HCT116 (cell line): ENCODE results near the gene PDIK1L. TPM values are rescaled to one million over a fixed set of nuclear protein-coding genes. Genes with fewer than 3 reads are reported as not detected.

Experiments used
- ATAC-seq: fragments of 200-7000 bp; cut with Tn5 transposase; 2 replicates; pipeline ENCODE4 v1.9.1; 2020; ENCODE audit warnings: mild to moderate bottlenecking, moderate library complexity
- BruUV-seq: library from RNA; stranded (reverse); fragments of 400-500 nt; replicated peaks from 2 replicates; lab custom pipeline; 2021; lab: Mats Ljungman, UMichigan
- CTCF ChIA-PET: fragments of 300-600 bp; sonication (Branson Sonifier 250); formaldehyde crosslinking; loops from one replicate; lab custom pipeline; 2021; ENCODE audit warnings: antibody characterized with exemption; lab: Charles Lee
- POLR2A ChIA-PET: fragments of 300-600, 350-600 bp; sonication (Branson Sonifier 250); formaldehyde crosslinking; loops from one replicate; lab custom pipeline; 2021; ENCODE audit warnings: antibody characterized with exemption; lab: Charles Lee
- RAD21 ChIA-PET, 2 experiments: fragments of 300-600 bp; sonication (Branson Sonifier 250); formaldehyde crosslinking; loops; one replicate each; lab custom pipeline; 2023; ENCODE audit warnings: low total read pairs in 2 of 2; ENCODE audit not compliant: uncharacterized antibody in 2 of 2, unreplicated experiment in 2 of 2, low non-redundant PET in 1 of 2; lab: Charles Lee
- DNase-seq: peaks from one replicate; pipeline ENCODE4 v3.0.0-alpha.2; 2010; ENCODE audit warnings: low read depth, low spot score
- H2AFZ ChIP-seq: fragments of 200-600 bp; shearing (Covaris generic), sonication (generic); 2 replicates; pipeline ENCODE4 v1.6.1; 2017; ENCODE audit warnings: low read depth, mixed run types, mixed read lengths, antibody characterized with exemption, low read length; ENCODE audit not compliant: poor library complexity, severe bottlenecking
- H3K27ac ChIP-seq: 2 replicates; pipeline ENCODE4 v1.5.1; 2012; ENCODE audit warnings: low read depth, low read length
- H3K27me3 ChIP-seq: fragments of 200-600 bp; sonication (generic); 2 replicates; pipeline ENCODE4 v1.6.1; 2016; ENCODE audit warnings: mixed run types, low read length, mixed read lengths; ENCODE audit not compliant: insufficient read depth
- H3K36me3 ChIP-seq, 2 experiments: fragments of 200-500 bp in 1 of 2; fragments of 200-600 bp in 1 of 2; sonication (Bioruptor generic) in 1 of 2; sonication (generic) in 1 of 2; 2 replicates each; pipeline versions ENCODE4 v1.5.1 to v1.6.1; 2014 to 2016; ENCODE audit warnings: low read length in 2 of 2, inconsistent platforms in 1 of 2, mixed read lengths in 1 of 2, mixed run types in 1 of 2; ENCODE audit not compliant: insufficient read depth in 2 of 2, control insufficient read depth in 1 of 2
- H3K4me1 ChIP-seq, 2 experiments: fragments of 200-600 bp in 1 of 2; sonication (generic) in 1 of 2; 2 replicates each; pipeline versions ENCODE4 v1.5.1 to v1.6.1; 2012 to 2017; ENCODE audit warnings: low read length in 2 of 2, inconsistent platforms in 1 of 2, mild to moderate bottlenecking in 1 of 2, mixed read lengths in 1 of 2, mixed run types in 1 of 2, moderate library complexity in 1 of 2; ENCODE audit not compliant: insufficient read depth in 2 of 2, control insufficient read depth in 1 of 2
- H3K4me2 ChIP-seq: fragments of 200-600 bp; sonication (generic); 2 replicates; pipeline ENCODE4 v1.6.1; 2017; ENCODE audit warnings: mixed run types, low read length, mixed read lengths
- H3K4me3 ChIP-seq, 2 experiments: fragments of 200-600 bp in 1 of 2; sonication (generic) in 1 of 2; replicated peaks in 1 of 2; 2 replicates each; pipeline ENCODE4 v1.5.1; 2011 to 2016; ENCODE audit warnings: low read length in 2 of 2, control low read depth in 1 of 2, low read depth in 1 of 2, mild to moderate bottlenecking in 1 of 2, mixed read lengths in 1 of 2, mixed run types in 1 of 2
- H3K79me2 ChIP-seq: fragments of 200-600 bp; sonication (generic); 2 replicates; pipeline ENCODE4 v1.6.1; 2017; ENCODE audit warnings: mild to moderate bottlenecking, mixed run types, low read length, moderate library complexity, mixed read lengths; ENCODE audit not compliant: insufficient read depth
- H3K9ac ChIP-seq: fragments of 200-600 bp; sonication (generic); 2 replicates; pipeline ENCODE4 v1.6.1; 2016; ENCODE audit warnings: low read length, mixed read lengths
- H3K9me2 ChIP-seq: fragments of 200-600 bp; sonication (generic), shearing (Covaris generic); 2 replicates; pipeline ENCODE4 v1.6.1; 2017; ENCODE audit warnings: mixed run types, mild to moderate bottlenecking, moderate library complexity; ENCODE audit not compliant: insufficient read depth
- H3K9me3 ChIP-seq, 2 experiments: fragments of 200-500 bp in 1 of 2; fragments of 200-600 bp in 1 of 2; sonication (Bioruptor generic) in 1 of 2; sonication (generic) in 1 of 2; 2 replicates each; pipeline ENCODE4 v1.6.1; 2014 to 2017; ENCODE audit warnings: low read length in 2 of 2, mixed read lengths in 2 of 2, inconsistent platforms in 1 of 2, low read depth in 1 of 2, mild to moderate bottlenecking in 1 of 2, mixed run types in 1 of 2, moderate library complexity in 1 of 2; ENCODE audit not compliant: control insufficient read depth in 1 of 2, insufficient read depth in 1 of 2
- H4K20me1 ChIP-seq: fragments of 200-600 bp; sonication (generic), shearing (Covaris generic); 2 replicates; pipeline ENCODE4 v1.6.1; 2017; ENCODE audit warnings: mixed run types, mild to moderate bottlenecking, moderate library complexity; ENCODE audit not compliant: insufficient read depth
- ATF3 ChIP-seq: IDR thresholded peaks from 2 replicates; pipeline ENCODE4 v1.6.1; 2012
- CBX3 ChIP-seq: IDR thresholded peaks from 2 replicates; pipeline ENCODE4 v1.6.1; 2012; ENCODE audit warnings: low read depth
- CTCF ChIP-seq, 3 experiments: fragments of 200-600 bp in 1 of 3; sonication (generic) in 1 of 3; IDR thresholded peaks in 2 of 3; conservative IDR thresholded peaks in 1 of 3; 2 replicates each; pipeline ENCODE4 v1.5.1; 2012 to 2017; ENCODE audit warnings: low read depth in 2 of 3, low read length in 2 of 3, antibody characterized with exemption in 1 of 3, borderline replicate concordance in 1 of 3, control low read depth in 1 of 3, mild to moderate bottlenecking in 1 of 3, mixed read lengths in 1 of 3, mixed run types in 1 of 3, moderate library complexity in 1 of 3; ENCODE audit not compliant: insufficient read depth in 1 of 3
- ELF1 ChIP-seq: IDR thresholded peaks from 2 replicates; pipeline ENCODE4 v1.6.1; 2012; ENCODE audit warnings: low read depth, borderline replicate concordance
- EZH2 ChIP-seq: fragments of 200-600 bp; sonication (generic); IDR thresholded peaks from 2 replicates; pipeline ENCODE4 v1.6.1; 2017; ENCODE audit warnings: antibody characterized with exemption, mixed run types
- JUND ChIP-seq: IDR thresholded peaks from 2 replicates; pipeline ENCODE4 v1.6.1; 2012
- POLR2A ChIP-seq: IDR thresholded peaks from 2 replicates; pipeline ENCODE4 v1.7.0; 2011; ENCODE audit warnings: borderline replicate concordance; ENCODE audit not compliant: insufficient read depth, insufficient read length; ENCODE audit errors: extremely low read depth
- SIN3A ChIP-seq: IDR thresholded peaks from 2 replicates; pipeline ENCODE4 v1.6.1; 2012; ENCODE audit warnings: low read depth
- SP1 ChIP-seq: IDR thresholded peaks from 2 replicates; pipeline ENCODE4 v1.6.1; 2012; ENCODE audit warnings: low read depth
- SRF ChIP-seq: IDR thresholded peaks from 2 replicates; pipeline ENCODE4 v1.6.1; 2012; ENCODE audit warnings: low read depth
- YY1 ChIP-seq: IDR thresholded peaks from 2 replicates; pipeline ENCODE4 v1.6.1; 2011; ENCODE audit warnings: low read length, low read depth, moderate library complexity, mild to moderate bottlenecking; ENCODE audit not compliant: insufficient replicate concordance; ENCODE audit errors: extremely low read depth
- ZBTB33 ChIP-seq: IDR thresholded peaks from 2 replicates; pipeline ENCODE4 v1.6.1; 2011; ENCODE audit warnings: mild to moderate bottlenecking, low read length, moderate library complexity; ENCODE audit not compliant: insufficient replicate concordance; ENCODE audit errors: extremely low read depth
- ZFX ChIP-seq: fragments of 450-650 bp; IDR thresholded peaks from 2 replicates; pipeline ENCODE4 v1.6.1; 2017
- ZNF274 ChIP-seq: fragments of 200-500 bp; sonication (Bioruptor generic); IDR thresholded peaks from 2 replicates; pipeline ENCODE4 v1.6.1; 2014; ENCODE audit warnings: mild to moderate bottlenecking, low read depth, low read length, inconsistent platforms
- intact Hi-C: fragments of 100-400 bp; cut with micrococcal nuclease; formaldehyde crosslinking; loops from 2 replicates; pipeline ENCODE4 v1.10.0; 2022
- total RNA-seq: library from RNA; stranded (reverse); gene quantifications from one replicate; pipeline ENCODE4 v1.2.1, GENCODE V29; 2021; ENCODE audit not compliant: unreplicated experiment
- TF ChIP-seq, protein P1 (sequence below): IDR thresholded peaks from 2 replicates; pipeline ENCODE4 v1.6.1; 2012; ENCODE audit warnings: low read depth

PDIK1L gene
- total RNA-seq, 1 experiment from 2014 or later, result 8.8 TPM

GRCh38 chr1:26102526-26102925 lies 9.1 kb upstream of the PDIK1L start:
- no peak for TF ChIP-seq ZNF274
- no peak for TF ChIP-seq ZFX
- no peak for TF ChIP-seq EZH2
- no peak for TF ChIP-seq SIN3A
- no peak for TF ChIP-seq ZBTB33
- no peak for TF ChIP-seq ATF3
- TF ChIP-seq JUND, result no peak
- TF ChIP-seq YY1, result no peak
- TF ChIP-seq SP1, result no peak
- TF ChIP-seq SRF, result no peak
- TF ChIP-seq, protein P1, sequence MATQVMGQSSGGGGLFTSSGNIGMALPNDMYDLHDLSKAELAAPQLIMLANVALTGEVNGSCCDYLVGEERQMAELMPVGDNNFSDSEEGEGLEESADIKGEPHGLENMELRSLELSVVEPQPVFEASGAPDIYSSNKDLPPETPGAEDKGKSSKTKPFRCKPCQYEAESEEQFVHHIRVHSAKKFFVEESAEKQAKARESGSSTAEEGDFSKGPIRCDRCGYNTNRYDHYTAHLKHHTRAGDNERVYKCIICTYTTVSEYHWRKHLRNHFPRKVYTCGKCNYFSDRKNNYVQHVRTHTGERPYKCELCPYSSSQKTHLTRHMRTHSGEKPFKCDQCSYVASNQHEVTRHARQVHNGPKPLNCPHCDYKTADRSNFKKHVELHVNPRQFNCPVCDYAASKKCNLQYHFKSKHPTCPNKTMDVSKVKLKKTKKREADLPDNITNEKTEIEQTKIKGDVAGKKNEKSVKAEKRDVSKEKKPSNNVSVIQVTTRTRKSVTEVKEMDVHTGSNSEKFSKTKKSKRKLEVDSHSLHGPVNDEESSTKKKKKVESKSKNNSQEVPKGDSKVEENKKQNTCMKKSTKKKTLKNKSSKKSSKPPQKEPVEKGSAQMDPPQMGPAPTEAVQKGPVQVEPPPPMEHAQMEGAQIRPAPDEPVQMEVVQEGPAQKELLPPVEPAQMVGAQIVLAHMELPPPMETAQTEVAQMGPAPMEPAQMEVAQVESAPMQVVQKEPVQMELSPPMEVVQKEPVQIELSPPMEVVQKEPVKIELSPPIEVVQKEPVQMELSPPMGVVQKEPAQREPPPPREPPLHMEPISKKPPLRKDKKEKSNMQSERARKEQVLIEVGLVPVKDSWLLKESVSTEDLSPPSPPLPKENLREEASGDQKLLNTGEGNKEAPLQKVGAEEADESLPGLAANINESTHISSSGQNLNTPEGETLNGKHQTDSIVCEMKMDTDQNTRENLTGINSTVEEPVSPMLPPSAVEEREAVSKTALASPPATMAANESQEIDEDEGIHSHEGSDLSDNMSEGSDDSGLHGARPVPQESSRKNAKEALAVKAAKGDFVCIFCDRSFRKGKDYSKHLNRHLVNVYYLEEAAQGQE, result no peak
- TF ChIP-seq ELF1, result no peak
- no peak for TF ChIP-seq CBX3
- TF ChIP-seq CTCF (IDR thresholded peaks at IDR 0.05 in 2 of 3, conservative IDR thresholded peaks at IDR 0.05 in 1 of 3; ENCODE audit: borderline replicate concordance in 1 of 3, insufficient read depth in 1 of 3, low read depth in 2 of 3, low read length in 2 of 3), result no peak
- no peak for TF ChIP-seq POLR2A
- TF ChIP-seq, all 23 proteins: peak for 0
- no TSS peak for BruUV-seq
- no peak for ATAC-seq
- H4K20me1 ChIP-seq, result no peaks in the 10 kb centered on the region
- 0 out of 4 replicates have a peak, but pooled peaks cover 0 to 3% of the 10 kb centered on the region in 2 experiments for H3K4me1 ChIP-seq
- H2AFZ ChIP-seq, result no peak overlapping the region
- intact Hi-C loops, result no loop called here
- no peak for DNase-seq
- no peak overlapping the region for H3K27ac ChIP-seq
- H3K9me2 ChIP-seq, result no peaks in the 10 kb centered on the region
- H3K9ac ChIP-seq, result no peak overlapping the region
- no peaks in the 10 kb centered on the region for H3K79me2 ChIP-seq
- ChIA-PET CTCF (interaction anchor here (1.1 to 4.1 kb wide), 3 partner anchors 41 to 314 kb away, joined by 3 to 71 read pairs (median 3); partner anchors contain the start of gene ZNF593), POLR2A (interaction anchor here (1.1 to 1.4 kb wide), 2 partner anchors 9 to 68 kb away, joined by 3 read pairs; no protein-coding TSS in a partner anchor), RAD21 (no interaction called here)
- no peak overlapping the region for H3K4me2 ChIP-seq
- no peaks in the 10 kb centered on the region for H3K9me3 ChIP-seq
- H3K36me3 ChIP-seq, result no peaks in the 10 kb centered on the region
- H3K4me3 ChIP-seq, result no peak overlapping the region
- no peaks in the 10 kb centered on the region for H3K27me3 ChIP-seq
